Measurements from ENCODE around the gene ATP9A.

DNA sequence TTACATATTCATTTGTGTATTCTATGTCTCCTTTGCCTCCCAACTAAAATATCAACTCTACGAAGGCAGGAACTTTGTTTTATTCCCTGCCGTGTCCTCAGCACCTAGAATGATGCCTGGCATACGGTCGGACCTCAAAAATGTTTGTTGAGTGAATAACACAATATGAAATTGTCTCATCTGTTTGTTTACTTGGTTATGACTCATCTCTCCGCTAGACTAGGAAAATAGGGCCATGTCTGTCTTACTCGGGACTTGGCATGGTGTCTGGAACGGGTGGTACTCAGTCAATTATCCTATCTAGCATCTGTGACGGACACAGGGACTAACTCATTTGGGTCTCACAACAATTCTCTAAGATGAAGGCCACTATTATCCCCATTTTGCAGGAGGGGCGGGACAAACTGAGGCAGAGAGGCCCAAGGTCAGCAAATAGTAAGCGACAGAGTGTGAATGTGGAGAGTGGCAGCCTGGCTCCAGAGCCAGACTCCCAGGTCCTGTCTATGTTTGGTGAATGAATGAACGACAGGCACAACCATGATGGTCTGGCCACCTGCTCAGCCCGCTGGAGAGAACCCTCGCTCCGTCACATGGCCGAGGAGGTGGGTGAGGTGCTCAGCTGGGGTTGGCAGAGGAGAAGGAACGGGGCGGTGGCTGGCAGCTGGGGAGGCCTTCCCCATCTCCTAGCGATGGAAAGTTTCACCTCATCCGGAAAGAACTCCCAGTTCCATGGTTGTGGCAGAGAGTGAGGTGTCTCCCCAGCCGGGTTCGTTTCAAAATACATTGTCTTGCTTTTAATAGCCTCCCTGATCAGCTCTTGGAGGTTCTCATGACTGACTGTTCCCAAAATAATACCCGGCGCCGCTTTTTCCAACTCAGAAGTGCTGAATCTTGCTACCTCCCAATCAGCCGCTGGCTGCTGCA is 198.1 kb downstream of the ATP9A start:
- TF ChIP-seq CTCF (tag by site-specific recombination; IDR thresholded peaks at IDR 0.05) (no peak), ZEB2 (tag by site-specific recombination; IDR thresholded peaks at IDR 0.05) (no peak), ZXDB (tag by site-specific recombination; IDR thresholded peaks at IDR 0.05) (no peak)

Data from HEK293 (cell line).